HEK293 (cell line): ENCODE measurements around the gene BTBD10.
A peak's percentile ranks its signal among the peaks of the same experiment; 100 is the strongest.

Experiments
- CTCF ChIA-PET: fragments of 350-600 bp; formaldehyde crosslinking; extraction: SDS; loops from one replicate; lab custom pipeline; 2021; ENCODE audit warnings: antibody characterized with exemption; lab: Yijun Ruan, JAX
- POLR2A ChIA-PET: fragments of 300-600 bp; formaldehyde crosslinking; extraction: SDS; loops from one replicate; lab custom pipeline; 2020; ENCODE audit warnings: antibody characterized with exemption, inconsistent platforms; lab: Yijun Ruan, JAX
- H3K27ac ChIP-seq: fragments of 200-500 bp; sonication (Bioruptor generic); 2 replicates; pipeline ENCODE4 v1.5.1; 2014; ENCODE audit warnings: low read depth, low read length, control low read depth, inconsistent platforms; ENCODE audit errors: extremely low read depth
- H3K36me3 ChIP-seq, 2 experiments: fragments of 200-500 bp in 1 of 2; sonication (Bioruptor generic) in 1 of 2; 1 replicate in 1 of 2; 2 replicates in 1 of 2; pipeline ENCODE4 v1.5.1; 2014 to 2017; ENCODE audit warnings: inconsistent platforms in 2 of 2, low read length in 2 of 2; ENCODE audit not compliant: control insufficient read depth in 2 of 2, insufficient read depth in 1 of 2
- H3K4me1 ChIP-seq: fragments of 200-500 bp; sonication (Bioruptor generic); 2 replicates; pipeline ENCODE4 v1.5.1; 2014; ENCODE audit warnings: mild to moderate bottlenecking, low read length, inconsistent platforms; ENCODE audit not compliant: control insufficient read depth, insufficient read depth
- H3K4me3 ChIP-seq: 2 replicates; pipeline ENCODE4 v1.5.1; 2011; ENCODE audit warnings: low read depth, mild to moderate bottlenecking, control low read depth, low read length, moderate library complexity
- H3K9me3 ChIP-seq: fragments of 200-500 bp; sonication (Bioruptor generic); 2 replicates; pipeline ENCODE4 v1.5.1; 2014; ENCODE audit warnings: low read depth, low read length, inconsistent platforms; ENCODE audit not compliant: control insufficient read depth, insufficient read depth
- BCL11B ChIP-seq: fragments of 450-650 bp; formaldehyde crosslinking; IDR thresholded peaks from 2 replicates; pipeline ENCODE4 v1.5.1; 2016; ENCODE audit warnings: low read depth, missing biosample characterization, missing genetic modification characterization
- GLI2 ChIP-seq: fragments of 450-650 bp; formaldehyde crosslinking; IDR thresholded peaks from 2 replicates; pipeline ENCODE4; 2017; ENCODE audit warnings: missing biosample characterization, missing genetic modification characterization, low read depth, borderline replicate concordance
- GLIS2 ChIP-seq: fragments of 450-650 bp; formaldehyde crosslinking; IDR thresholded peaks from 2 replicates; pipeline ENCODE4 v1.5.1; 2016; ENCODE audit warnings: missing biosample characterization, missing genetic modification characterization
- IKZF3 ChIP-seq: fragments of 450-650 bp; IDR thresholded peaks from 2 replicates; pipeline ENCODE4 v1.5.0; 2018; ENCODE audit warnings: missing biosample characterization, mild to moderate bottlenecking, missing genetic modification characterization, moderate library complexity
- SP2 ChIP-seq: fragments of 450-650 bp; formaldehyde crosslinking; IDR thresholded peaks from 2 replicates; pipeline ENCODE4 v1.5.1; 2016; ENCODE audit warnings: missing biosample characterization, missing genetic modification characterization
- SP7 ChIP-seq: fragments of 450-650 bp; formaldehyde crosslinking; IDR thresholded peaks from 2 replicates; pipeline ENCODE4 v1.5.1; 2016; ENCODE audit warnings: missing biosample characterization, missing genetic modification characterization
- ZNF223 ChIP-seq: fragments of 450-650 bp; formaldehyde crosslinking; IDR thresholded peaks from 2 replicates; pipeline ENCODE4 v1.5.1; 2016; ENCODE audit warnings: missing biosample characterization, missing genetic modification characterization
- ZNF274 ChIP-seq, 2 experiments: fragments of 200-500 bp in 1 of 2; fragments of 450-650 bp in 1 of 2; sonication (Bioruptor generic) in 1 of 2; formaldehyde crosslinking in 1 of 2; IDR thresholded peaks; 2 replicates each; pipeline versions ENCODE4 v1.5.1 to v1.6.1; 2014 to 2016; ENCODE audit warnings: borderline replicate concordance in 1 of 2, inconsistent platforms in 1 of 2, low read length in 1 of 2, missing biosample characterization in 1 of 2, missing genetic modification characterization in 1 of 2
- ZNF335 ChIP-seq: fragments of 450-650 bp; formaldehyde crosslinking; conservative IDR thresholded peaks from 2 replicates; pipeline ENCODE4 v1.5.1; 2016; ENCODE audit warnings: missing biosample characterization, missing genetic modification characterization
- ZNF341 ChIP-seq: fragments of 450-650 bp; formaldehyde crosslinking; IDR thresholded peaks from 2 replicates; pipeline ENCODE4; 2016; ENCODE audit warnings: low read depth, missing biosample characterization, missing genetic modification characterization
- ZNF544 ChIP-seq: fragments of 450-650 bp; formaldehyde crosslinking; IDR thresholded peaks from 2 replicates; pipeline ENCODE4 v1.5.0; 2017; ENCODE audit warnings: missing biosample characterization, missing genetic modification characterization
- ZNF571 ChIP-seq: fragments of 450-650 bp; formaldehyde crosslinking; IDR thresholded peaks from 2 replicates; pipeline ENCODE4 v1.5.0; 2017; ENCODE audit warnings: missing biosample characterization, missing genetic modification characterization
- ZNF623 ChIP-seq: fragments of 450-650 bp; formaldehyde crosslinking; IDR thresholded peaks from 2 replicates; pipeline ENCODE4 v1.5.1; 2016; ENCODE audit warnings: missing biosample characterization, missing genetic modification characterization
- ZNF768 ChIP-seq: fragments of 450-650 bp; formaldehyde crosslinking; IDR thresholded peaks from 2 replicates; pipeline ENCODE4 v1.5.1; 2018; ENCODE audit warnings: missing biosample characterization, mild to moderate bottlenecking, missing genetic modification characterization
- ZSCAN16 ChIP-seq: fragments of 450-650 bp; formaldehyde crosslinking; IDR thresholded peaks from 2 replicates; pipeline ENCODE4 v1.5.1; 2016; ENCODE audit warnings: missing biosample characterization, missing genetic modification characterization
- TF ChIP-seq, protein P1 (sequence below): fragments of 450-650 bp; formaldehyde crosslinking; IDR thresholded peaks from 2 replicates; pipeline ENCODE4 v1.5.1; 2016; ENCODE audit warnings: missing biosample characterization, missing genetic modification characterization, borderline replicate concordance
- TF ChIP-seq, protein P2 (sequence below): fragments of 450-650 bp; formaldehyde crosslinking; conservative IDR thresholded peaks from 2 replicates; pipeline ENCODE4 v1.5.1; 2016; ENCODE audit warnings: low read depth, missing biosample characterization, missing genetic modification characterization
- TF ChIP-seq, protein P3 (sequence below): IDR thresholded peaks from 2 replicates; pipeline ENCODE4 v1.6.1; 2011; ENCODE audit warnings: mild to moderate bottlenecking, low read depth, low read length, borderline replicate concordance
- TF ChIP-seq, protein P4 (sequence below): fragments of 450-650 bp; formaldehyde crosslinking; IDR thresholded peaks from 2 replicates; pipeline ENCODE4 v1.5.1; 2016; ENCODE audit warnings: missing biosample characterization, missing genetic modification characterization

Gene BTBD10

DNA sequence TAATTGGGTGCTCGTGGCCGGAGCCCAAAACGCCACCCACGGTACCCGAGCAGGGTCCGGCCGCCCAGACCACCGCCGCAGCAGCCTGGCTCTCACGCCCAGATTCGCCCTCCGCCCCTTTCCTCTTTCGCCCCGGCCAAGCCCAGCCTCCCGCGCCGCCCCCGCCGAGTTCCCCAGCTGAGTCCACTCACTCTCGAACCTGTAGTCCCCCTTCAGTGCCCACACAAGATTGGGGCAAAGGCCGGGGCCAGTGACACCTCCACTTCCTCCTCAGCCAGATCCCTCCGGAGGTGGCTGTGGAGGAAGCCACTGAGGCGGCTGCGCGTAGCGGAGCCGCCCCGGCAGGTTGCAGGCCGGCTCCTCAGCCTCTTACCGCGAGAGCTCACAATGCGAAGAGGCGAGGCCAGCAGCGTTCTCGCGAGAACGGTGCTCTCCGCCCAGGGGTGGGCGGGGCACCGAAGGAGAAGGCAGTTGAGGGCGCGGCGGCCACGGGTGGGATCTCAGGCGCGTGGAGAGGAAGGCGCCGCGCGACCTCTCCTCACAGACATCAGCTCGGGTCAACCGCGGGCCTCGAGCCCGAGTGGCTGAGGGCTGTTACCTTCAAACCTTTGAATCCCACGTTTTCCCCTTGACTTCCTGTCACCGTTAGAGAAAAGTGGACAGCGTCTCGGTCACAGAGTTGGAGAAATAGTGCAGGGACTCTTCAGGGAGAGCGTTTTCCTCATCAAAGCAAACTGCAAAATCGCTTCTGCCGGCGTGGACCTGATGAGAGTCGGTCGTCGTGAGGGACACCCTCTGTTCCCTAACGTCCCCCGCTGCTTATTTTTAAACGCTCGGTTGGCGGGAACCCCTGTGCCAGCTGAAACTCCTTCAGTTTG, at the start of gene BTBD10 (continued):
- TF ChIP-seq SP7 (peak; percentile 44; the same call in 1 of the 2 replicates), GLI2 (tag by site-specific recombination) (no peak), ZNF571 (tag by site-specific recombination) (no peak), ZNF274 (IDR thresholded peaks at IDR 0.05; ENCODE audit: low read length) (no peak), ZNF274 (tag by site-specific recombination; IDR thresholded peaks at IDR 0.05; ENCODE audit: borderline replicate concordance) (no peak)

DNA sequence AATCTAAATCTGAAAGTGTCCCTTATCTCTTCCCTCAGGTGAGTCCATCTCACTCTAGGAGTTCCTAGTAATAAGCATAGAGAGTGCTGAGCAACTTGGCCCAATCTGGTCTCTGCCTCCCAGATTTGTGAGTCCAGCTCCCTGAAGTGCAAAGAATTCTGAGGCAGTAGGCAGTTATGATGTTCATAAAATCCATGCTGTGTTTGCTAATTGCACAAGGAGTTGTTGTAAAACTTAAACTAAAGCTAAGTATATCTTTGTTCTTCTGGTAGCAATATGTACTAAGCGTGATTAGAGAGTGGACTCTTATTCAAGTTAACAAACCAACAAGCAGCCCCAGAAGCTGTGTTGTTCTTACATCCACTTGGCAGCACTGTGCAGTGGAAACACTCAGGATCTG, 40.4 kb upstream of the BTBD10 start:
- TF ChIP-seq, protein P1, sequence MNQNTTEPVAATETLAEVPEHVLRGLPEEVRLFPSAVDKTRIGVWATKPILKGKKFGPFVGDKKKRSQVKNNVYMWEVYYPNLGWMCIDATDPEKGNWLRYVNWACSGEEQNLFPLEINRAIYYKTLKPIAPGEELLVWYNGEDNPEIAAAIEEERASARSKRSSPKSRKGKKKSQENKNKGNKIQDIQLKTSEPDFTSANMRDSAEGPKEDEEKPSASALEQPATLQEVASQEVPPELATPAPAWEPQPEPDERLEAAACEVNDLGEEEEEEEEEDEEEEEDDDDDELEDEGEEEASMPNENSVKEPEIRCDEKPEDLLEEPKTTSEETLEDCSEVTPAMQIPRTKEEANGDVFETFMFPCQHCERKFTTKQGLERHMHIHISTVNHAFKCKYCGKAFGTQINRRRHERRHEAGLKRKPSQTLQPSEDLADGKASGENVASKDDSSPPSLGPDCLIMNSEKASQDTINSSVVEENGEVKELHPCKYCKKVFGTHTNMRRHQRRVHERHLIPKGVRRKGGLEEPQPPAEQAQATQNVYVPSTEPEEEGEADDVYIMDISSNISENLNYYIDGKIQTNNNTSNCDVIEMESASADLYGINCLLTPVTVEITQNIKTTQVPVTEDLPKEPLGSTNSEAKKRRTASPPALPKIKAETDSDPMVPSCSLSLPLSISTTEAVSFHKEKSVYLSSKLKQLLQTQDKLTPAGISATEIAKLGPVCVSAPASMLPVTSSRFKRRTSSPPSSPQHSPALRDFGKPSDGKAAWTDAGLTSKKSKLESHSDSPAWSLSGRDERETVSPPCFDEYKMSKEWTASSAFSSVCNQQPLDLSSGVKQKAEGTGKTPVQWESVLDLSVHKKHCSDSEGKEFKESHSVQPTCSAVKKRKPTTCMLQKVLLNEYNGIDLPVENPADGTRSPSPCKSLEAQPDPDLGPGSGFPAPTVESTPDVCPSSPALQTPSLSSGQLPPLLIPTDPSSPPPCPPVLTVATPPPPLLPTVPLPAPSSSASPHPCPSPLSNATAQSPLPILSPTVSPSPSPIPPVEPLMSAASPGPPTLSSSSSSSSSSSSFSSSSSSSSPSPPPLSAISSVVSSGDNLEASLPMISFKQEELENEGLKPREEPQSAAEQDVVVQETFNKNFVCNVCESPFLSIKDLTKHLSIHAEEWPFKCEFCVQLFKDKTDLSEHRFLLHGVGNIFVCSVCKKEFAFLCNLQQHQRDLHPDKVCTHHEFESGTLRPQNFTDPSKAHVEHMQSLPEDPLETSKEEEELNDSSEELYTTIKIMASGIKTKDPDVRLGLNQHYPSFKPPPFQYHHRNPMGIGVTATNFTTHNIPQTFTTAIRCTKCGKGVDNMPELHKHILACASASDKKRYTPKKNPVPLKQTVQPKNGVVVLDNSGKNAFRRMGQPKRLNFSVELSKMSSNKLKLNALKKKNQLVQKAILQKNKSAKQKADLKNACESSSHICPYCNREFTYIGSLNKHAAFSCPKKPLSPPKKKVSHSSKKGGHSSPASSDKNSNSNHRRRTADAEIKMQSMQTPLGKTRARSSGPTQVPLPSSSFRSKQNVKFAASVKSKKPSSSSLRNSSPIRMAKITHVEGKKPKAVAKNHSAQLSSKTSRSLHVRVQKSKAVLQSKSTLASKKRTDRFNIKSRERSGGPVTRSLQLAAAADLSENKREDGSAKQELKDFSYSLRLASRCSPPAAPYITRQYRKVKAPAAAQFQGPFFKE: no peak
- TF ChIP-seq ZNF341 (tag by site-specific recombination): no peak
- TF ChIP-seq BCL11B: no peak
- TF ChIP-seq, protein P2, sequence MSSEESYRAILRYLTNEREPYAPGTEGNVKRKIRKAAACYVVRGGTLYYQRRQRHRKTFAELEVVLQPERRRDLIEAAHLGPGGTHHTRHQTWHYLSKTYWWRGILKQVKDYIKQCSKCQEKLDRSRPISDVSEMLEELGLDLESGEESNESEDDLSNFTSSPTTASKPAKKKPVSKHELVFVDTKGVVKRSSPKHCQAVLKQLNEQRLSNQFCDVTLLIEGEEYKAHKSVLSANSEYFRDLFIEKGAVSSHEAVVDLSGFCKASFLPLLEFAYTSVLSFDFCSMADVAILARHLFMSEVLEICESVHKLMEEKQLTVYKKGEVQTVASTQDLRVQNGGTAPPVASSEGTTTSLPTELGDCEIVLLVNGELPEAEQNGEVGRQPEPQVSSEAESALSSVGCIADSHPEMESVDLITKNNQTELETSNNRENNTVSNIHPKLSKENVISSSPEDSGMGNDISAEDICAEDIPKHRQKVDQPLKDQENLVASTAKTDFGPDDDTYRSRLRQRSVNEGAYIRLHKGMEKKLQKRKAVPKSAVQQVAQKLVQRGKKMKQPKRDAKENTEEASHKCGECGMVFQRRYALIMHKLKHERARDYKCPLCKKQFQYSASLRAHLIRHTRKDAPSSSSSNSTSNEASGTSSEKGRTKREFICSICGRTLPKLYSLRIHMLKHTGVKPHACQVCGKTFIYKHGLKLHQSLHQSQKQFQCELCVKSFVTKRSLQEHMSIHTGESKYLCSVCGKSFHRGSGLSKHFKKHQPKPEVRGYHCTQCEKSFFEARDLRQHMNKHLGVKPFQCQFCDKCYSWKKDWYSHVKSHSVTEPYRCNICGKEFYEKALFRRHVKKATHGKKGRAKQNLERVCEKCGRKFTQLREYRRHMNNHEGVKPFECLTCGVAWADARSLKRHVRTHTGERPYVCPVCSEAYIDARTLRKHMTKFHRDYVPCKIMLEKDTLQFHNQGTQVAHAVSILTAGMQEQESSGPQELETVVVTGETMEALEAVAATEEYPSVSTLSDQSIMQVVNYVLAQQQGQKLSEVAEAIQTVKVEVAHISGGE (tag by site-specific recombination): no peak
- TF ChIP-seq ZSCAN16: no peak
- TF ChIP-seq ZNF623 (tag by site-specific recombination): no peak
- no peak for TF ChIP-seq IKZF3 (tag by site-specific recombination)
- TF ChIP-seq ZNF223 (tag by site-specific recombination): no peak
- no peak for TF ChIP-seq ZNF544 (tag by site-specific recombination)
- no peaks in the 10 kb centered on the region for H3K4me1 ChIP-seq
- no peaks in the 10 kb centered on the region for H3K36me3 ChIP-seq
- H3K4me3 ChIP-seq: no peak overlapping the region
- H3K9me3 ChIP-seq: no peaks in the 10 kb centered on the region
- H3K27ac ChIP-seq: no peak overlapping the region
- POLR2A ChIA-PET: no interaction called here
- CTCF ChIA-PET: no interaction called here

DNA sequence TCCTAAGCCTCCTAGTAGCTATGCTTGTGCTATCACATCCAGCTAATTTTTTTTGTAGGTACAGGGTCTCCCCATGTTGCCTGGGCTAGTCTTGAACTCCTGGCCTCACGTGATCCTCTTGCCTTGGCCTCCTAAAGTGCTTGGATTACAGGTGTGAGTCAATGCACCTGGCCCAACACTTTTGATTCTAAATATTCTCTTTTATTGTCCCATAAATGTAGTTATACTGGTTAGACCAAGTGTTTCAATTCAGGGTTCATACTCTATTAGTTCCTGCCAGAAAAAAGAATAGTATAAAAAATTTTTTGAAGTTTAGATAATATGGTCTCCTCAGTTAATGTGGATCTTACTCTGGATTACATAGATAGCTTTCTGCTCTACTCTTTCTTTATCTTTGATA, 39.5 kb upstream of the BTBD10 start:
- POLR2A ChIA-PET: no interaction called here
- TF ChIP-seq GLI2 (tag by site-specific recombination) (no peak), SP2 (tag by site-specific recombination) (no peak), ZNF768 (no peak), GLIS2 (tag by site-specific recombination) (no peak), ZNF335 (tag by site-specific recombination) (no peak)
- TF ChIP-seq, protein P3, sequence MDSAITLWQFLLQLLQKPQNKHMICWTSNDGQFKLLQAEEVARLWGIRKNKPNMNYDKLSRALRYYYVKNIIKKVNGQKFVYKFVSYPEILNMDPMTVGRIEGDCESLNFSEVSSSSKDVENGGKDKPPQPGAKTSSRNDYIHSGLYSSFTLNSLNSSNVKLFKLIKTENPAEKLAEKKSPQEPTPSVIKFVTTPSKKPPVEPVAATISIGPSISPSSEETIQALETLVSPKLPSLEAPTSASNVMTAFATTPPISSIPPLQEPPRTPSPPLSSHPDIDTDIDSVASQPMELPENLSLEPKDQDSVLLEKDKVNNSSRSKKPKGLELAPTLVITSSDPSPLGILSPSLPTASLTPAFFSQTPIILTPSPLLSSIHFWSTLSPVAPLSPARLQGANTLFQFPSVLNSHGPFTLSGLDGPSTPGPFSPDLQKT: no peak
- TF ChIP-seq, protein P4, sequence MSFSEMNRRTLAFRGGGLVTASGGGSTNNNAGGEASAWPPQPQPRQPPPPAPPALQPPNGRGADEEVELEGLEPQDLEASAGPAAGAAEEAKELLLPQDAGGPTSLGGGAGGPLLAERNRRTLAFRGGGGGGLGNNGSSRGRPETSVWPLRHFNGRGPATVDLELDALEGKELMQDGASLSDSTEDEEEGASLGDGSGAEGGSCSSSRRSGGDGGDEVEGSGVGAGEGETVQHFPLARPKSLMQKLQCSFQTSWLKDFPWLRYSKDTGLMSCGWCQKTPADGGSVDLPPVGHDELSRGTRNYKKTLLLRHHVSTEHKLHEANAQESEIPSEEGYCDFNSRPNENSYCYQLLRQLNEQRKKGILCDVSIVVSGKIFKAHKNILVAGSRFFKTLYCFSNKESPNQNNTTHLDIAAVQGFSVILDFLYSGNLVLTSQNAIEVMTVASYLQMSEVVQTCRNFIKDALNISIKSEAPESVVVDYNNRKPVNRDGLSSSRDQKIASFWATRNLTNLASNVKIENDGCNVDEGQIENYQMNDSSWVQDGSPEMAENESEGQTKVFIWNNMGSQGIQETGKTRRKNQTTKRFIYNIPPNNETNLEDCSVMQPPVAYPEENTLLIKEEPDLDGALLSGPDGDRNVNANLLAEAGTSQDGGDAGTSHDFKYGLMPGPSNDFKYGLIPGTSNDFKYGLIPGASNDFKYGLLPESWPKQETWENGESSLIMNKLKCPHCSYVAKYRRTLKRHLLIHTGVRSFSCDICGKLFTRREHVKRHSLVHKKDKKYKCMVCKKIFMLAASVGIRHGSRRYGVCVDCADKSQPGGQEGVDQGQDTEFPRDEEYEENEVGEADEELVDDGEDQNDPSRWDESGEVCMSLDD (tag by site-specific recombination): no peak

More for the DNA sequence above, 39.5 kb upstream of the BTBD10 start:
- H3K4me3 ChIP-seq: no peak overlapping the region
- no peaks in the 10 kb centered on the region for H3K36me3 ChIP-seq
- H3K9me3 ChIP-seq: no peaks in the 10 kb centered on the region
- H3K27ac ChIP-seq: no peak overlapping the region
- CTCF ChIA-PET: interaction anchor here (2.7 kb wide), 1 partner anchor 15 kb away, joined by 12 read pairs; no protein-coding TSS in a partner anchor
- H3K4me1 ChIP-seq: no peaks in the 10 kb centered on the region
